ENCODE data around the gene LAPTM4A.

Gene LAPTM4A

GRCh38 chr2:20015482-20016083 is 35.8 kb downstream of the LAPTM4A start:
- DNase-seq = no peak

- DNase-seq = no peak
These were observed 38.1 kb downstream of the LAPTM4A start for GRCh38 chr2:20013126-20013849.

DNA sequence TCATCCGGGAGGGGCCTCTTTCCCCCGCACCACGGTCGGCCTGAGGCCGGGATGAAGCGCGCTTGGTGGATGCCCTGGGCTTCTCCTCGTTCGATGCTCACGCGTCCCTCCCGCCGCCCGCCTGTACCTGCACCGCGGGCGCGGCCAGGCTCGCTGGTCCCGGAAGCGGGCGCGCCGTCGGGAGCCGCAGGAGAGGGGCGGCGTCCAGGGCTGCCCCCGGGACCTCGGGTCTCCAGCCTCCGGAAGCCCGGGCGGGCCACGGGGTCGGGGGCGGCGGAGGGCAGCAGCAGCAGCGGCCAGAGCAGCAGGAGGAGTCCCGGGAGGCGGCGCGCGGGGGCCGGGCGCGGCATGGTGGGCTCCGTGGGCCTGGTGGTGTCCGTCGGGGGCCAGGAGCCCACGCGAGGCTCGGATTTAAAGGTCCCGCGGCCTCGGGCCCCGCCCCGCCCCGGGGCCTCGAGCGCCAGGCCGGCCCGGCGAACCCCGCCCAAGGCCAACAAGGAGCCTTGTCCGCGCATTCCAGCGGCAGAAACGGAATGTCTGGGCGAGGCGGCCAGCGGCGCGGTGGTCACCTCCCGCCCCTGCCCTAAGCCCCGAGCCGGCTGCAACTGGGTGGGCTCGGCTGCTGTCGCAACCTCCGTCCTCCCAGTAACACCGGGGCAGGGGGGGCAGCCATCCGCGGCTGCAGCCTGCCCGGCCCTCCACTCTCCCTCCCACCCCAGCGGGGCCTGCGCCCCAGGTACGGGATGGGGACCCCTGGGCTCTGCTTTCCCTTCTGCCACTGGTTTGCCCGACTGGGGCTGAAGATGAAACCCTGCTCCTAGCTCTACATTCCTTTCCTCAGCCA is 38.9 kb downstream of the LAPTM4A start, which contains the start of gene MATN3:
TSS of gene MATN3 (minus strand) at position 387 of the 844 bp plus-strand sequence. CDS start at position 350, 37 bp downstream.
- DNase-seq = no peak

GRCh38 chr2:20012032-20012281 is 39.5 kb downstream of the LAPTM4A start:
- no peak for DNase-seq

DNA sequence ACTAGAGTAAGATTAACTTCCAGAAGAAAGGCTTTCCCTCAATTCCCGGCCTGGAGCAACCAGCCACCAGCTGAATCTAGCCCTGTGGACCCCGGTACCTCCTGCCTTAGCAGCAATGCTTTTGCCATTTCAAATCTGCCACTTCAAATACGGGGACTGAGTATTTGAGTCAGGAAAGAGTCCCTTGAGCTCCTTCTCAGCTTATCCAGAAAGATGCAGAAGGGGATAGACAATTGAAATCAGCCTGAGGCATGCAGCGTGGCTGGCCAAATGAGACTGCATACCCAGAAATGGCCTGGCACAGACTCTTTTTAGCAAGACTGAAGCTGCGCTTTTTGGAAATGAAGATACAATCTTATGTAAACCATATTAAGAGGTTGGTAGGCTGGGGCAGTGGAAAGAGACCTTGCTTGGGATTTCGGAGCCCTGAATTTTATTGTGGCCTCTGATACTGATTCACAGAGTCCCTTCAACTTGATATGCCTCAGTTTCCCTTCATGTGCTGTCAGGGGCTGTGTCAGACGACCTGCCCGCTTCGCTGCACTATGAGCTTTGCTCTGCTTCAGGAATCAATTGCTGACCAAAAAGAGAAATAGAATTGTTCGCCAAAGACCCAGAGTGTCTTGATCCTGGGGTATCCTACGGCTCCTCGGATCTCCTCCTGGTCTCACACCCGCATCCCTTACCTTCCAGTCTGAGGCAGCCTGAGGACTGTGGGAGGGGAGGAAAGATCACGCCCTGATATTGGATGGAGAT is 40.0 kb downstream of the LAPTM4A start:
- no peak for DNase-seq

DNA sequence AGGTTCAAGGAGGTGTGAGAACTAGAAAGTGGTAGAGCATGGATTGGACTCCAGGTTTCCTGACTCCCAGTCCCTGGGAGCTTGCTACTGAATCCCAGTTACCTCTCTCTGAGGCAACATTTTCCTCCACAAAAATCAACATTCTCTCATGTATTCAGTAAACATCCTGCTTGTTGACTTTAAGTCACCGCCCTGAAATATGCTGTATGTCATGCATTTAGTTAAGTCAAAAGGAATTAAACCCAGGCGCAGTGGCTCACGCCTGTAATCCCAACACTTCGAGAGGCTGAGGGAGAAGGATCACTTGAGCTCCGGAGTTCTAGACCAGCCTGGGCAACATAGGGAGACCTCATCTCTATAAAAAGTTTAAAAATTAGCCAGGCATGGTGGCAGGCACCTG is 42.7 kb downstream of the LAPTM4A start:
- no peak for DNase-seq

GRCh38 chr2:20005891-20006470 is 45.4 kb downstream of the LAPTM4A start:
- DNase-seq = no peak

GRCh38 chr2:20005067-20005627 is 46.3 kb downstream of the LAPTM4A start:
- no peak for DNase-seq

DNA sequence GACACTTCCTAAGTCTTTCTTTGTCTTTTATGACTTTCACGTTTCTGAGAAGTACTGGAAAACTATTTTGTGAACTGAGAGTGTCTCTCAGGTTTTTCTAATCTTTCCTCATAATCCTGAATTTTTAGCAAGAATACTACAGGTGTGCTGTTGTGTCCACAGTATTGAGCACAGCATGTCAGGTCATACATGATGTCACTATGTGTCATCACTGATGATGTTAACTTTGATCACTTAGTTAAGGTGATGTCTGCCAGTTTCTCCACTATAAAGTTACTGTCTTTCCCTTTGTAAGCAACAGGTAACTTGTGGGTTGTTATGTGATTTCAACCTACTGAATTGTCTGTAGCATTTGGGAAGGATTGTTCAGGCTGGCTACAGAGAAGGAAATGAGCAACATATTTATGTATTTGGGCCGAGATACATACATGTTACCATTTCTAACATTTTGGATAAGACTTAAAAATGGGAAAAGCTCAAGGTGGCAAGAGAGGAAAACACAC is 50.0 kb downstream of the LAPTM4A start:
- DNase-seq = no peak

GRCh38 chr2:19993731-19994130 is 57.7 kb downstream of the LAPTM4A start:
- no peak for DNase-seq

DNA sequence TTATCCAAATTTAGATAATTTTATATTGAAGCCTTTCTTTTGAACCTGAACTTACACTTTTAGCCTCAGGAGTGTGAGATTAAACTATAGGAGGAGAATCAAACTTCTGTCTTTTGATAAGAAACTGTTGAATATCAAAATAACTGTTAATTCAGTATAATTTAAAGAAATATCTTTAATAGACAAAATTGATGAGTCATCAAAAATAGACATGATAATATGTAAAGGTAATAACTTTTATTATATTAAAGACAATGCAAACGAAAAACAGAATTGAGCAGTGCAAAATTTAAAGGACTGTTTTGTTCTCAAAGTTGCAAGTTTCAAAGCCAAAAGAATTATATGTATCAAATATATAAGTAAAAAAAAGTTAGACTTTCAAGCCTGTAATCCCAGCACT is 59.5 kb downstream of the LAPTM4A start:
- no peak for DNase-seq

DNA sequence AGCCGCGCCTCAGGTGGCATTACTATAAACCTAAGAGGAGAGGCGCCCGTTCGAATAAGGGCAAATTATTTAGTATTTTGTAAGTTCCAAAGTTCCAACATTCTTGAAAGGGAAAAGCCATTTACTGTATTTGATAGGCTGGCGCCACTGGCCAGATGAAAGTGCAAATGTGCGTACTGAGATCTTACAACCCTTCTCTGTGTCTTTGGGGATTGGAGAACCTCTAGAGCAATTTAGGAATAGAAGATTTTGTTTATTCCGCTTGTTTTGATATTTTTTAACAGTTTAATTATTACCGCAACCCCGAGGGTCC is 61.1 kb downstream of the LAPTM4A start:
- DNase-seq = no peak

- DNase-seq = peak; percentile 93
These were observed 61.6 kb downstream of the LAPTM4A start, which contains the start of gene WDR35 for GRCh38 chr2:19989667-19990415. WDR35 (minus strand) TSS chr2:19990105; CDS start chr2:19990015, 90 bp downstream.

DNA sequence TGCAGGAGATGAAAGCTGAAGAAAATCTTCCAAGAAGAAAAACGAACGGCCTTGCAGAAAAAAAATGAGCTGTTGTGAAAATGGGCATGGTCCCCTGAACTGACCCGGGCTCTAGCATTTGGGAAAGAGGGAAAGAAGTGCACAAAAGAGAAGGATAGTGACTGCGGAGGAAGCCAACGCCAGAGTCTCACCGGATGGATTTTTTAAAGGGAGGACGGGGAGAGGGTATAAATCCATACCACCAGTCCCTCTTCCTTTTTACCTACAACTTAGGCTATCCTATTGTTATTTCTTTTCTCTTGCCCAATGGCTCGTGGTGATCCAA is 62.1 kb downstream of the LAPTM4A start:
- no peak for DNase-seq

DNA sequence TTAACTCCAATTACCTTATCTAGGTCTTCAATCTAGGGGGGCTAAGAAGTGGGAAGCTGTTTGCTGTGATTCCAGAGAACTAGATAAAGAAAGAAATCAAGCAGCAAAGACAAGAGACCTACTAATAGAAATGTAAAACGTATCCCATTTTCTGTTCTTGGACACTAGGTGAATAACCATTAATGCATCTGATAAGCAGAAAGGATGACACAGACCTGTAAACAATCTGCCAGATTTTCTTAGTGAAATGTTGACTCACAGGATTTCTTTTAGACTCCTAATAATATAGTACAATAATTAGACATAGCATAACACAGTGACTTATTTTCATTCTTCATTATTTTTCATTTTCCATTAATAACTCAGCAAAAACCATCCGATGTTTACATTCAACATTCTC is 62.8 kb downstream of the LAPTM4A start:
- no peak for DNase-seq

DNA sequence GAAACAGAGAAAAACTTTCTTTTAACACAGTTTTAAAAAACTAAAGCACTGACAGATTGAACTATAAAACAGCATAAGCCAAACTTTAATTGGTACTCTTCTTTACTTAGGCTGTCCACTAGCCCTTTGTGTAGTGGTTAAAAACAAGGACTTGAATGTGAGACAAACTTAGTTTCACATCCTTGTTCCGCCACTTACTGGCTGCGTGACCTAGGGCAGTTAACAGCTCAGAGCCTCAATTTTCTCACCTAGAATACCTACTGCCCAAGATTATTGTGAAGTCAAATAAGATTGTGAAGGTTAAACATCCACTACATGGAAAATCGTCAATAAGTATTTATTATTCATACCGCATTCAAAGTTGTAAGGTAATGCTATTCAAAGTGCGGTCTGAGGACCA is 63.5 kb downstream of the LAPTM4A start:
- no peak for DNase-seq

Measured in stimulated activated CD4-positive, alpha-beta T cell treated with anti-CD3 and anti-CD28 coated beads, Interleukin-12 subunit alpha, Interleukin-12 subunit beta, amount 100 ng/mL, for 4 hours (primary cell).